GM19099 (cell line): ENCODE results near the gene OAS3.

Experiments used
- POLR2A ChIP-seq: IDR thresholded peaks from 3 replicates; pipeline ENCODE4 v1.6.1; 2011; ENCODE audit warnings: low read depth; ENCODE audit not compliant: insufficient read length; ENCODE audit errors: extremely low read depth

Gene OAS3

GRCh38 chr12:113010701-113011100 lies 72.4 kb downstream of the OAS3 start:
- TF ChIP-seq POLR2A, result no peak

DNA sequence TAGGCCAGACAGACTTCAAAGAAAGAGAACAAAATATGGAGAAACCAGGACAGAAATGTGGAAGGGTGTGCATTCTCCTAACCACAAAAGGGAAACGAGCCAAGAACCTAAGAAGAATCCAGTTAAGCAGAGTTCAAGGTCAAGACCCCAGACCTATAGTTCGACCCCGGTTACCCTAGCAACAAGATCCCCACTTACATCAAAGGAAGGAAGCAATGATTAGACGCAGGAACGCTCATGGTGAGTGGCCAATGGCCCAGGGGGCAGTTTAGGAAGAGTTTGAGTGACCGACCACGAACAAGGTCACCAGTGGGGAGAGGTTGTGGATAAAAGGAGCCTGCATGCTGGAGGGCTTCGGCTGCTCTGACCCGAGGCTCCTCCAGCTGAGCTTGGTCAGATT lies 76.3 kb downstream of the OAS3 start:
- TF ChIP-seq POLR2A, result no peak

DNA sequence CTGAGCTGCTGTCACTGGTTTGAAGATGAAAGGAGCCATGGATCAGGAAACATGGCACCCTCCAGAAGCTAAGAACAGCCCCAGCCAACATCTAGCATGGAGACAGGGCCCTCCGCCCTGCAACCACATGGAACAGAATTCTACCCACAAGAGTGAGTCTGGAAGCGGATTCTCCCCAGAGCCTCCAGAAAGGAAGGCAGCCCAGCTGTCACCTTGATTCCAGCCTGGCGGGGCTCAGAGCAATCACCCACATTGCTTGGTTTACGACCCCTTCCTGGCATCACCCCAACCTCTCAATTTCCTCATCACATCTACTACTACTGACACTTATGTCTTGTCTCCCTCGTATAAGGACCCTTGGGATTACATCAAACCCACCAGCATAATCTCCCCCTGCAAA lies 78.5 kb downstream of the OAS3 start:
- no peak for TF ChIP-seq POLR2A

- TF ChIP-seq POLR2A, result no peak
Measured at GRCh38 chr12:113019025-113019424, 80.8 kb downstream of the OAS3 start.

- TF ChIP-seq POLR2A, result no peak
Measured at GRCh38 chr12:113021500-113021899, 83.2 kb downstream of the OAS3 start.
